HG03571 (cell line): ENCODE data around the gene SLC41A1.

Source experiments
- ATAC-seq: cut with Tn5 transposase; IDR thresholded peaks from one replicate; pipeline ENCODE4 v1.9.1; 2021; ENCODE audit not compliant: unreplicated experiment

SLC41A1 gene

DNA sequence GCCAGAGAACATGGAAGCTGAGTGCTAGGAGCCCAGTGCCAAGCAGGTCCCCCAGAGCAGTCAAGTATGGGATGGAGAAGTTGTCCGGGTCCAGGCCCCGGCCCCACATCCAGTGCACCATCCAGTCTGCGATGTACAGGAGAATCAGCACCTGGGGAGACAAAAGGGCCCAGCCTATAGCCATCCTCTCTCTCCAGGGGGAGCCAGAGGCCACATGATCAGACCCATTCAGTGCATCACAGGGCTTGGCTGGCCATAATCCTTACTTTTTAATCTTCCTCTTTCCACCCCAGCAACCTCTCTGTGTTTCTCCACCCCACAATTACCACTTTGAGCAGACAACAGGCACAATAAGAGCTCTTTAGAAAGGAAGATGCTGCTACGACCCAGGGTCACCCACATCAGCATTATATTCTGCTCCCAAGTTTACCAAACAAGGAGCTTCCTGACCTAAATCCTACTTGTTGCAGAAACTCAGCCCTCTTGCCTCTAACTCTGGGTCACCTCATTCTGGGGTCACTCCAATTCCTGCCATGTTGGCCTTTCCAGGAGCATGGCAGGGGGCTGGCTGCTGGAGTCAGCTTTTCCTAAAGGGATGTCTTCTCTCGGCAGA is 21.3 kb downstream of the SLC41A1 start:
- no peak for ATAC-seq

DNA sequence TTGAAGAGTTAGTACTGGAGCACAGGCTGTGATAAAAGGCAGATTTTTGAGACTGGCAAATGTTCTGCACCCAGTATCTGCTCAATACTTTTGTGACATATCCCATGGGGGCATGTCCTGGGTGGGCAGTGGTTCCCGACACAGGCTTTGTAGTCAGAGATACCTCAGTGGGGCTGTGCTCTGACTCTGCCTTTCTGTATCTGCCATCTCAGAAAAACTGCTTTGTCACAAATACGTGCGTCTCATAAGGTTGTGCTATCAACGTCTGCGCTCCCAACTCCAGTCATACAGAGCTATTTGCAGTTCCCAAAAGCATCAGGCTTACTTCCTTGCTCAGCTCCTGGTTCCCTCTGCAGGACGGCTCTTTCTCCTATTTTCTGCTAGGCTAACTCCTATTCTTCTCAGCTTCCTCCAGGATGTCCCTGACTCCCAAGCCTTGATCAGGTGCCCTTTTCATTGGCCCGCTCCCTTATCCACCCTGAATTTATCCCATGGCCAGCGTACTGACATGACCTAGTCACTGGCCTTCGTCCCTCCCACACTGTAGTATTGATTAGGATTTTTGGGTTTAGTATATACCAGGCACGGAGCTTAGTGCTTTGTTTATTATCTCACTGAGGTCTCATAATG is 25.6 kb downstream of the SLC41A1 start:
- ATAC-seq: no peak

GRCh38 chr1:205786601-205787000 is 26.4 kb downstream of the SLC41A1 start:
- ATAC-seq: no peak

DNA sequence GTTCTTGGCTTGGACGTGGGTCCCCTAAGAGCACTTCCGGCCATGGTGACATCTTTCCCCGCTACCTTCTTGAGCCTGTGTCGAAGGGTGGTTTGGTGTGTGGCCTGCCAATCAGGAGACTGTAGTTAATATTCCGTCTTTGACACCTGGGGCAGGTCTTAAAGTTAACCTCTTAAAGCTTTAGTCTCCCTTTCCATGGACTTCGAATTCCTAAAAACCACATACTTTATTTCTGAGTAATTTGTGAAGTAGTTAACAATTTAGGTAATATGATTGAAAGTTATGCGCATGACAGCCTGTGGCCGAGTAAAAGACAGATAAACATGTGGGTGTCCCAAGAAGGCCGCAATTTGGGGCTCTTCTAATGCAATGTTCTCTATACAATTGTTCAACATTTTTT is 27.6 kb downstream of the SLC41A1 start:
- no peak for ATAC-seq

DNA sequence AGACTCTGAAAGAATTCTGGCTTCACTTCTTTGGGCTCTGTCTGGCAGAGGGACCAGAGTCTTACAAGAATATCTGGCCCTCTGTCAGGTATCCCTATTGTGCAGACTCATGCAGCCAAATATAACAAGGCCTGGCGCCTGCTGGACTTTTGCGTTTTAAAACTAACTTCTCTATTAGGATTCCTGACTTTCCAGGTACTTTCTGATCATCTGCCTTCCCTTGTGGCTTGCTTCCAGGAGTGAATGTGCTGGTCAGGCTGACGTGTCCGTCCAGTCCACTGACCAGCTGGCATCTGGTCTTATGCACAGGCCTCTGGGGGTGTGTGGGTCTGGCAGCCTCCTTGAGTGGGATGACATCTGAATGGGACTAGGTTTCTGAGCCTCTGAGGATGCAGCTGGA is 29.1 kb downstream of the SLC41A1 start:
- ATAC-seq: no peak

DNA sequence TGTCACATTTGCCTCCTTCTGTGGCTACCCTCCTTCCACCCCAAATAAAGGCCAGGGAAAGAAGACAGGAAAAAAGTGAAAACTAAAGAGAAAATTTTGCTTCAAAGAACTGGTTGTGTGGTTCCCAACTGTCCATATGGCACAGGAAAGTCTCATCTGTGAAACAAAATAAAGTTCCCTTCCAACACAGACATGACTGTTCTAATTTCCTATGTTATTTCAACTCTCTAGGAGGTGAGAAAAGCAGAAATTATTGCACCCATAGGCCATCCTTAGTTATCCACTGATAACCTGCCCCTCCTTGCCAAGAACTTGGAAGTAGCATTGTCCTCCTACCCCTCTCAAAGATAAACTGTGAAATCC is 29.6 kb downstream of the SLC41A1 start:
- no peak for ATAC-seq

DNA sequence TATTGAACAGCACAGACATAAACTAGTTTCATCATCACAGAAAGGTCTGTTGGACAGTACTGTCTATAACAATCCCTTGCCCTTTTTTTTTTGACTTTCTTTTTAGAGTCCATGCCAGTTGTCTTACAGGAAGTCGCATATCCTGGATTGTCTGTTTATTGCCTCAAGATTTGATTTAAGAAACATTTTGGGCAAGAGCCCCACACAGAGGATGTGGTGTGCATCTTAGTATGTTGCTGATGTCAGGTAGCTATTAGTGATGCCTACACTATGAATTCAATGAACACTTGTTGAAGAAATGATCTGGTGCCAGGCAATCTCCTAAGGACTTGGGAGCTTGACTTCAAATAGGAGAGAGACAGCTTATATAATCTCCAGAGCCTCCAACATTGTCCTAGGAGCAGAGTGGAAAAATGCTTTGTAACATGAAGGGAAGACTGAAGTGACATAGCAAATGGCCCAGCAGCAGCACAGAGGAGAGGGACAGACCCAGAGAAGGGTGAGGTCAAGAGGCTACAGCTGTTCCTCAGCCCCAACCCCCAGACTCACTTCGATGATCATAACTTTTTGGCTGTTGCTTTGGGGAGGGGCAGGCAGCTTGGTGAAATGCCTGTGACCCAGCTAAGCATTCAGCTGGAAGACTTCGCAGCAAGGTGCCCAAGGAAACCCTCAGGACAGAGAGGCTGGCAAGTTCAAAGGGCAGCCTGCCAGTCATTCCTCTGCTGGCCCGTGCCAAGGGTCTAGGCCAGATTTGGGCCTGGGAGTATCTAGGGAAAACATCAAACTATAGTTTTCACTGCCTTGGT is 30.2 kb downstream of the SLC41A1 start:
- no peak for ATAC-seq

DNA sequence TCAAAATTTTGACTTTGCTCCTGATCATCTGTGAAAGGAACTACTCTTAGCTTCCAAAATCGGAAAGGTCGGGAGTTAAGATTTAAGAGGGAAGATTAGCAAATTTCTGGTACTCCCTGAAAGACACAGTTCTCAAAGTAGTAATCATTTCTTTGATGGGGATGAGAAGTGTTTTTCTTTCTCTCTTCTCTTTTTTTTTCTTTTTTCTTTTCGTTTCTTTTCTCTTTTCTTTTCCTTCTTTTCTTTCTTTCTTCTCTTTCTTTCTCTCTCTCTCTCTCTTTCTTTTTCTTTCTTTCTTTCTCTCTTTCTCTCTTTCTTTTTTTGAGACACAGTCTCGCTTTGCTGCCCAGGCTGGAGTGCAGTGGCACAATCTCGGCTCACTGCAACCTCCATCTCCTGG is 32.7 kb downstream of the SLC41A1 start:
- ATAC-seq: no peak

DNA sequence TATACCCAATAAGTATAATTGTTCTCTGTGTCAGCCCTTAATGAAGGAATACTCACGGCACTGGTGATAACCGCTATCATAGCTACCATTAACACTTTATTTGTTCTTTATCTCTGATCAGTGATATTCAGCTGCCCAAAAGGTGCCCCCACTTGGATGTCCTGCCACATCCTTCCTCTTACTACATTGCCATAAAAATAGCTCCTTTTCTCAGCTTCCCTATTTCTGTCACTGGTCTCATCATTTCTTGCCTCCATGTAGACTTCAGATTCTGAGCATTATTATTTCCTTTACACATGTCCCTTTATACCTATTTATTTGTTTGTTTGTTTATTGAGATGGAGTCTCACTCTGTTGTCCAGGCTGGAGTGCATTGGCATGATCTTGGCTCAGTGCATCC is 35.0 kb downstream of the SLC41A1 start:
- no peak for ATAC-seq

DNA sequence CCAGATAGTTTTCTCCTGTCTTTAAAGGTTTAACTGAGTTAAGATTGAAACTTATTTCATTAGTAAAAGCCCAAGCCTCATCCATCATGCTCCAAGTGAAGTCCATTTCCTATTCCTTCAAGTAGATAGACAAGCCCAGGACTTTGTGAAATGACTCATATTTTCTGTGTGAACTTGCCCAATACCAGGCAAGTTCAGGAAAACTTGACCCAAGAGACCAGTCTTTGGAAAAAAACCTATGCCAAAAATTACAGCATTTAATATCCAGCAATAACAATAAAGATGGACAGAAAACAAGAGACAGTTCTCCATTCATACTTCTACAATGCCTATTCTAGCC is 37.3 kb downstream of the SLC41A1 start:
- ATAC-seq: no peak

- ATAC-seq: peak; percentile 65
Observed at GRCh38 chr1:205775015-205775716, 37.8 kb downstream of the SLC41A1 start, which contains the start of gene RAB29. TSS of gene RAB29 (minus strand) at chr1:205775482. CDS start at chr1:205774956, 526 bp downstream.

DNA sequence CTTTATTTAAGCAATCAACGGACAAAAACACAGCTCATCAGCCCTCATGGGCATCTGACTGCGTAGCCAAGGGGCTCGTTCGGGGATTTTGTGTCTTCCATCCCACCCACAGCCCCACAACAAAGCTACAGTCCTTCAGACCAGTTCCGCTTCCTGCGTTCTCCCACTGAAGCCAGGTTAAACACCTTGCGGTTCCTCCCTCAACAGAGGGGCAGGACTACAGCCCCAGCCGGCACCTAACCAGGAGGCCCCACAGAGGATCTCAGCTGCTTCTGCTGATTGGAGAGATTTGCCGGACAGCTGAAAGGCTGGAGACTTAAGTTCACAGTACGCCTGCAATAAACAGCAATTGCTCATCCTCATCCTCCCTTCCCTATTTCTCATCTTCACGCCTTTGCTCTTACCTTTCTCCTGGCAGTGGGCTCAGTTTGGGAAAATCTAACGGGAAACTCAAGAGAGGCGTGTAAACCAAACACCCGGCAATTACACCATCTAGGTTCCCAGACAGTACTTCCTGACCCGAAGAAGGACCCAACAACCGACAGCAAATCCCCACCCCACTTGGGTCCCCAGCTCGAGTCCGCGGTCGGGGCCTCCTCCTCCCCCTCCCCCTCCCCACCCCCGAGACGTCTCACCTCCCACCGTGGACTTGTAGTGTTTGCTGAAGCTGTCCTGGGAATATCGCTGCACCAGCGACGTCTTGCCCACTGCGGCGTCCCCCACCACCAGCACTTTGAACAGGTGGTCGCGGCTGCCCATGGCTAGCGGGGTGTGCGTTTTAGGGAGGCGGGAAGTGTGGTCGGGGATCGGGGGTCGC is 38.6 kb downstream of the SLC41A1 start:
- no peak for ATAC-seq

DNA sequence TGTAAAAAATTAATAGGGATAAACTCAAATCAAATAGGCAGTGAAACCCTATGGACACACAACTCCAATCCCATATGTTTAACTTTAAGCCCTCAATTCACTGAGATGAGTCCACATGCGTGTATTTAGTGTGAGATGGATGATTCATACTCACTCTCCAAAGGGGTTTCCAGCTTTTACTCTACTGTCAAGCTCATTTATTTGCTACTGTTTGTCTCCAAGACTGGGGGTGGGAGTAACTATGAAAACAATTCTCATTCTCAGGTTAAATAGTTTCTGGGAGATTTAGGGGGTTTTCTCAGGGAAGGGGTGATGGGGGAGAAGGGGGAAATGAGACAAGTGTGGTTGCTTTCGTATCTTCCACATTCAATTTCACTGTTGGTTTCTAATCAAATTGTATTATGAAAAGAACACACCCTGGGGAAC is 40.4 kb downstream of the SLC41A1 start:
- ATAC-seq: peak; percentile 26

- no peak for ATAC-seq
Observed at GRCh38 chr1:205770618-205771017, 42.4 kb downstream of the SLC41A1 start.

GRCh38 chr1:205769641-205770365 is 43.2 kb downstream of the SLC41A1 start:
- ATAC-seq: no peak

- no peak for ATAC-seq
Observed at GRCh38 chr1:205767248-205767647, 45.8 kb downstream of the SLC41A1 start.

DNA sequence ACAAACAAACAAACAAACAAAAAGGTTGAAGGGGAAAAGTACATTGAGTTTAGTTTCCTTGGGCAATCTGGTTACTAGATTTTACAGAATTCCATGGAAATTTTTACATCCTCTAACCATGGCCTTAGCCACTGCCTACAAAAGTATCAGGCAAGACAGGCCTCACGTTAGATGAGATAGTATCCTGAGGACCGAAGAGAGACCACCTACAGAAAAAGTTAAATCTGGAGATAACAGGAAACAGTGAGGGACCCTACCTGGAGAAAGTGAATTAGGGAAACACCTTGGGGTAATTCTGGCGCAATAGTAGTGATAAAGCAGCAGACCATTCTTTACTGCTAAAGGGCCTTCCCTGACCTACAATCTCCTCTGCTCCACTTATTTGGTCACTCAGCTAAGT is 46.4 kb downstream of the SLC41A1 start:
- ATAC-seq: no peak

- no peak for ATAC-seq
Observed at GRCh38 chr1:205766038-205766437, 47.0 kb downstream of the SLC41A1 start.

DNA sequence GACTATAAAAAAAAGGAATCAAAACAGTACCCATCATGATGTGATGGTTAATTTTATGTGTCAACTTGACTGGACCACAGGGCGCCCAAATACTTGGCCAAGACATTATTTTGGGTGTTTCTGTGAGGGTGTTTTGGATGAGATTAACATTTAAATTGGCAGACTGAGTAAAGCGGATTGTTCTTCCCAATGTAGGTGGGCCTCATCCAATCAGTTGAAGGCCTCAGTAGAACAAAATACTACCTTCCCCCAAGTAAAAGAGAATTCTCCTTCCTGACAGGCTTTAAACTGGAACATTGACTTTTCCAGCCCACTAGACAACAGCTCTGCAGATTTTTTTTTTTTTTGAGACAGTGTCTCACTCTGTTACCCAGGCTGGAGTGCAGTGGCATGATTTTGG is 48.4 kb downstream of the SLC41A1 start:
- ATAC-seq: no peak

- ATAC-seq: no peak
Observed at GRCh38 chr1:205763980-205764379, 49.0 kb downstream of the SLC41A1 start.
